ENCODE measurements around the gene PCK1. TPM values are rescaled to one million over a fixed set of nuclear protein-coding genes. Genes with fewer than 3 reads are reported as not detected.

Gene PCK1
- total RNA-seq, 1 experiment from 2014 or later, result not detected

GRCh38 chr20:57543754-57544153, 17.2 kb upstream of the PCK1 start:
- TF ChIP-seq EZH2 (IDR thresholded peaks at IDR 0.05; ENCODE audit: low read depth) (no peak), CTCF (conservative IDR thresholded peaks at IDR 0.05) (no peak)

GRCh38 chr20:57544838-57545564, 15.9 kb upstream of the PCK1 start:
- no peak for DNase-seq
- H3K79me2 ChIP-seq (ENCODE audit: low read depth), result no peaks in the 10 kb centered on the region
- intact Hi-C loops (cut with micrococcal nuclease; ENCODE audit: unreplicated experiment), result no loop called here
- no peaks in the 10 kb centered on the region for H3K9me2 ChIP-seq (ENCODE audit: insufficient read depth)
- ChIA-PET CTCF (no interaction called here), POLR2A (ENCODE audit: unreplicated experiment) (no interaction called here)
- no peak overlapping the region for H3K27ac ChIP-seq
- no peaks in the 10 kb centered on the region for H3K4me1 ChIP-seq (replicated peaks; ENCODE audit: insufficient read depth)
- H3K36me3 ChIP-seq (ENCODE audit: low read depth), result no peaks in the 10 kb centered on the region
- no peak overlapping the region for H2AFZ ChIP-seq
- no peak overlapping the region for H3K4me3 ChIP-seq
- peaks cover 87% of the 10 kb centered on the region for H3K27me3 ChIP-seq (ENCODE audit: insufficient read depth, low read depth)
- no peaks in the 10 kb centered on the region for H3K9me3 ChIP-seq (ENCODE audit: insufficient read depth, low read depth)
- no TSS peak for BruUV-seq (replicated peaks)
- no peaks in the 10 kb centered on the region for H4K20me1 ChIP-seq (ENCODE audit: insufficient read depth)
- H3K4me2 ChIP-seq, result no peak overlapping the region
- H3F3A ChIP-seq (ENCODE audit: insufficient read depth, low read depth), result no peaks in the 10 kb centered on the region
- TF ChIP-seq CTCF (conservative IDR thresholded peaks at IDR 0.05), result no peak
- no peak for TF ChIP-seq EZH2 (IDR thresholded peaks at IDR 0.05; ENCODE audit: low read depth)

More at GRCh38 chr20:57543754-57544153, 17.2 kb upstream of the PCK1 start:
- Histone ChIP-seq H3K9me2 (ENCODE audit: insufficient read depth) (no peaks in the 10 kb centered on the region), H3K36me3 (ENCODE audit: low read depth) (no peaks in the 10 kb centered on the region), H3K4me3 (no peak overlapping the region), H3K79me2 (ENCODE audit: low read depth) (no peaks in the 10 kb centered on the region), H3K27ac (no peak overlapping the region), H4K20me1 (ENCODE audit: insufficient read depth) (no peaks in the 10 kb centered on the region), H3F3A (ENCODE audit: insufficient read depth, low read depth) (no peaks in the 10 kb centered on the region), H3K27me3 (ENCODE audit: insufficient read depth, low read depth) (peaks cover 88% of the 10 kb centered on the region), H3K9me3 (ENCODE audit: insufficient read depth, low read depth) (no peaks in the 10 kb centered on the region), H3K4me1 (replicated peaks; ENCODE audit: insufficient read depth) (no peaks in the 10 kb centered on the region), H2AFZ (no peak overlapping the region), H3K4me2 (no peak overlapping the region)
- no TSS peak for BruUV-seq (replicated peaks)
- DNase-seq, result no peak
- intact Hi-C loops (cut with micrococcal nuclease; ENCODE audit: unreplicated experiment), result no loop called here
- ChIA-PET POLR2A (ENCODE audit: unreplicated experiment) (no interaction called here), CTCF (no interaction called here)

GRCh38 chr20:57545927-57546662, 14.8 kb upstream of the PCK1 start:
- no peaks in the 10 kb centered on the region for H3K9me3 ChIP-seq (ENCODE audit: insufficient read depth, low read depth)
- H3K36me3 ChIP-seq (ENCODE audit: low read depth), result no peaks in the 10 kb centered on the region
- no peak overlapping the region for H3K4me2 ChIP-seq
- no peaks in the 10 kb centered on the region for H4K20me1 ChIP-seq (ENCODE audit: insufficient read depth)
- intact Hi-C loops (cut with micrococcal nuclease; ENCODE audit: unreplicated experiment), result no loop called here
- H3F3A ChIP-seq (ENCODE audit: insufficient read depth, low read depth), result no peaks in the 10 kb centered on the region
- CTCF ChIA-PET, result no interaction called here
- no peaks in the 10 kb centered on the region for H3K79me2 ChIP-seq (ENCODE audit: low read depth)
- H3K9me2 ChIP-seq (ENCODE audit: insufficient read depth), result no peaks in the 10 kb centered on the region
- no TSS peak for BruUV-seq (replicated peaks)
- TF ChIP-seq CTCF (conservative IDR thresholded peaks at IDR 0.05) (no peak), EZH2 (IDR thresholded peaks at IDR 0.05; ENCODE audit: low read depth) (no peak)
- no peaks in the 10 kb centered on the region for H3K4me1 ChIP-seq (replicated peaks; ENCODE audit: insufficient read depth)
- POLR2A ChIA-PET (ENCODE audit: unreplicated experiment), result no interaction called here
- H3K4me3 ChIP-seq, result no peak overlapping the region
- peaks cover 84% of the 10 kb centered on the region for H3K27me3 ChIP-seq (ENCODE audit: insufficient read depth, low read depth)
- H3K27ac ChIP-seq, result no peak overlapping the region
- DNase-seq, result no peak
- H2AFZ ChIP-seq, result no peak overlapping the region

All from PC-9 (cell line).